HG03039 (cell line): ENCODE measurements around the gene PPP3R1.

Source experiments
- ATAC-seq: cut with Tn5 transposase; IDR thresholded peaks from one replicate; pipeline ENCODE4 v1.9.1; 2021; ENCODE audit warnings: mild to moderate bottlenecking, moderate library complexity; ENCODE audit not compliant: unreplicated experiment

The PPP3R1 gene

DNA sequence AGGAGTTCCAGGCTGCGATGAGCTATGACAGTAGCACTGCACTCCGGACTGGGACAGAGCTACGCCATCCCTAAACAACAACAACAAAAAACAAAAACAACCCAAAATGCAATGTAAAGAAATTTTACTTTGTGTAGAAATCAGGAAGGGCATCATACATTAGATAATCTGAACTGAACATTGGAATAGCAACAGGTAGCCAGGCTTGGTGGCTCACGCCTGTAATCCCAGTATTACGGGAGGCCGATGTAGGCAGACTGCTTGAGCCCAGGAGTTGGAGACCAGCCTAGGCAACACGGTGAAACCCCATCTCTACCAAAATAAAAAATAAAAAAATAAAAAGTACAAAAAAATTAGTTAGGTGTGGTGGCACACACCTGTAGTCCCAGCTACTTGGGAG, 96.7 kb downstream of the PPP3R1 start:
- no peak for ATAC-seq

GRCh38 chr2:68152681-68153347, 99.5 kb downstream of the PPP3R1 start:
- ATAC-seq: no peak

GRCh38 chr2:68151037-68151436, 101.3 kb downstream of the PPP3R1 start:
- no peak for ATAC-seq

DNA sequence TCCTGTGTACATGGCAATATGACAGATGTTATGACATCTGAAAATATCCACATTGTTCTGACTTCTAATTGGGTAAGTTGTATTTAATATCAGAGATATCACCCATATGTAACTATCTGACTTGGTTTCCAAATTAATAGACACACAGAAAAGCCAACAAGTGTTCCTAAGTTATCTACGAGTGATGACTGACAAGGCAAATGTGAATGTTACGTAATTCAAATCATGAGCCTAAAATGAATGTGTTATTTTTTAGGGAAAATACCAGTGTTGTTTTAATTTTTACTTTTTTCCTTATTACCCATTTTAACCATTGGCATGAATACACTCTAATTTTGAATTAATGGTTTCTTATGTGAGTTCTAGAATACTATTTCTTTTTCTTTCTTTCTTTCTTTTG, 110.5 kb downstream of the PPP3R1 start:
- ATAC-seq: no peak

GRCh38 chr2:68135448-68136320, 116.6 kb downstream of the PPP3R1 start:
- no peak for ATAC-seq

DNA sequence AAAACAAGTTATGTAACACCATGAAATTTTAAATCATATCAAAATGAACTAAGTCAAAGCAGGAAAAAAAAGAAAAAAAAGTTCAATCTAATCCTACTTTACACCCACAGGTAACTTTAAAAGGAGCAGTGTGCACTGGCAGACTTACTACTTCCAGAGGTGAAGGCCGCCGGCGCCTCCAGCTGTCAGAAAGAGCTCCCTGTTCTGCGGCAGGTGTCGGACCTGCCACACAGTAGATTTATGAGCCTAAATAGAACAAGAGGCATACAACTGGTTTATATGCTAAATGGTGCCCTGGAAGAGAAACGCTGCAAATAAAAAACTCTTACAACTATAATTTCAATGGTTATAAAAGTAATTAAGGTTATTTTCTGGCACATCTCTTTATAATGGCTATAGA, 117.8 kb downstream of the PPP3R1 start:
- no peak for ATAC-seq

GRCh38 chr2:68134120-68134519, 118.2 kb downstream of the PPP3R1 start:
- ATAC-seq: no peak
